Naive B cell (primary cell): ENCODE results near the gene BRD1. TPM values are rescaled to one million over a fixed set of nuclear protein-coding genes. Genes with fewer than 3 reads are reported as not detected.

Source experiments
- ATAC-seq, 2 donors: fragments of 150-1000 bp; cut with Tn5 transposase; 2 replicates each; pipeline ENCODE4 v1.10.0; 2021; ENCODE audit warnings: low read depth in 2 of 2, mild to moderate bottlenecking in 2 of 2, moderate library complexity in 2 of 2
- DNase-seq: peaks from one replicate; pipeline ENCODE4 v3.0.0; 2022
- H3K27ac Mint-ChIP-seq, 6 donors: one replicate each; pipeline ENCODE4 v1.8.0; 2020 to 2022; ENCODE audit warnings: mild to moderate bottlenecking in 6 of 6, mixed read lengths in 6 of 6, moderate library complexity in 5 of 6, inconsistent platforms in 2 of 6
- H3K27me3 Mint-ChIP-seq, 3 donors: one replicate each; pipeline ENCODE4 v1.8.0; 2021 to 2022; ENCODE audit warnings: mixed read lengths in 3 of 3, mild to moderate bottlenecking in 1 of 3
- H3K36me3 Mint-ChIP-seq, 2 donors: one replicate each; pipeline ENCODE4 v1.8.0; 2020 to 2022; ENCODE audit warnings: mixed read lengths in 2 of 2, inconsistent platforms in 1 of 2, mild to moderate bottlenecking in 1 of 2
- H3K4me1 Mint-ChIP-seq, 3 donors: one replicate each; pipeline ENCODE4 v1.8.0; 2020 to 2022; ENCODE audit warnings: mixed read lengths in 3 of 3, inconsistent platforms in 1 of 3, mild to moderate bottlenecking in 1 of 3, moderate library complexity in 1 of 3
- H3K4me3 Mint-ChIP-seq, 8 donors: one replicate each; pipeline ENCODE4 v1.8.0; 2020 to 2022; ENCODE audit warnings: mild to moderate bottlenecking in 8 of 8, mixed read lengths in 8 of 8, moderate library complexity in 8 of 8, inconsistent platforms in 2 of 8
- H3K9me3 Mint-ChIP-seq, 7 donors: one replicate each; pipeline ENCODE4 v1.8.0; 2020 to 2022; ENCODE audit warnings: mixed read lengths in 7 of 7, mild to moderate bottlenecking in 5 of 7, inconsistent platforms in 2 of 7, moderate library complexity in 1 of 7
- polyA plus RNA-seq, 6 donors: library from polyadenylated mRNA; unstranded; fragments of 300-500 nt; fragmentation: Illumina TruSeq; gene quantifications; one replicate each; pipeline ENCODE4 v1.2.3, GENCODE V29; 2021; ENCODE audit warnings: low read depth in 6 of 6

Gene BRD1
- polyA plus RNA-seq, 6 donors from 2014 or later = 0.23 to 3.0 (median 1.8) TPM

GRCh38 chr22:49850021-49850911 lies 22.6 kb upstream of the BRD1 start:
- Mint-ChIP-seq H3K27me3 (peaks cover 31 to 57% (median 42%) of the 10 kb centered on the region in 3 donors), H3K27ac (no peak overlapping the region), H3K9me3 (no peaks in the 10 kb centered on the region), H3K4me1 (peaks cover 18 to 28% (median 27%) of the 10 kb centered on the region in 3 donors), H3K36me3 (no peaks in the 10 kb centered on the region), H3K4me3 (peak overlapping the region; percentile 42 to 84 (median 72))
- no peak for DNase-seq
- ATAC-seq = no peak

GRCh38 chr22:49849161-49850020 lies 21.7 kb upstream of the BRD1 start:
- ATAC-seq (no peak), DNase-seq (no peak)
- peaks cover 31 to 65% (median 42%) of the 10 kb centered on the region in 3 donors for H3K27me3 Mint-ChIP-seq
- no peaks in the 10 kb centered on the region for H3K9me3 Mint-ChIP-seq
- no peaks in the 10 kb centered on the region for H3K36me3 Mint-ChIP-seq
- H3K4me1 Mint-ChIP-seq = peaks cover 9 to 19% (median 19%) of the 10 kb centered on the region in 3 donors
- H3K4me3 Mint-ChIP-seq = peak overlapping the region in 6 of 8 donors; percentile 36 to 77 (median 65)
- H3K27ac Mint-ChIP-seq = no peak overlapping the region

- peaks cover 8 to 18% (median 17%) of the 10 kb centered on the region in 3 donors for H3K4me1 Mint-ChIP-seq
- peaks cover 34 to 66% (median 42%) of the 10 kb centered on the region in 3 donors for H3K27me3 Mint-ChIP-seq
- ATAC-seq (no peak), DNase-seq (no peak)
- H3K9me3 Mint-ChIP-seq = no peaks in the 10 kb centered on the region
- H3K27ac Mint-ChIP-seq = no peak overlapping the region
- peak overlapping the region in 2 of 8 donors; percentile 16 to 62 for H3K4me3 Mint-ChIP-seq
- H3K36me3 Mint-ChIP-seq = no peaks in the 10 kb centered on the region
Observed at GRCh38 chr22:49848690-49849160, 21.1 kb upstream of the BRD1 start.

- H3K9me3 Mint-ChIP-seq = no peaks in the 10 kb centered on the region
- ATAC-seq (no peak), DNase-seq (no peak)
- H3K27ac Mint-ChIP-seq = peak overlapping the region in 1 of 6 donors; percentile 41
- H3K4me1 Mint-ChIP-seq = peaks cover 8 to 18% (median 17%) of the 10 kb centered on the region in 3 donors
- peak overlapping the region in 7 of 8 donors; percentile 13 to 87 (median 66) for H3K4me3 Mint-ChIP-seq
- H3K27me3 Mint-ChIP-seq = peaks cover 35 to 66% (median 42%) of the 10 kb centered on the region in 3 donors
- no peaks in the 10 kb centered on the region for H3K36me3 Mint-ChIP-seq
Observed at GRCh38 chr22:49847751-49848689, 20.3 kb upstream of the BRD1 start.

- H3K36me3 Mint-ChIP-seq = no peaks in the 10 kb centered on the region
- peak overlapping the region in 3 of 8 donors; percentile 19 to 47 (median 25) for H3K4me3 Mint-ChIP-seq
- H3K4me1 Mint-ChIP-seq = peaks cover 3 to 13% (median 7%) of the 10 kb centered on the region in 3 donors
- peaks cover 25 to 61% (median 32%) of the 10 kb centered on the region in 3 donors for H3K27me3 Mint-ChIP-seq
- peak overlapping the region in 1 of 6 donors; percentile 57 for H3K27ac Mint-ChIP-seq
- ATAC-seq (no peak), DNase-seq (no peak)
- no peaks in the 10 kb centered on the region for H3K9me3 Mint-ChIP-seq
Observed at GRCh38 chr22:49845666-49846459, 18.2 kb upstream of the BRD1 start.

- Mint-ChIP-seq H3K4me3 (peak overlapping the region in 2 of 8 donors; percentile 32 to 47), H3K4me1 (peaks cover under 1 to 12% (median 2%) of the 10 kb centered on the region in 3 donors), H3K27ac (no peak overlapping the region), H3K36me3 (no peaks in the 10 kb centered on the region), H3K9me3 (no peaks in the 10 kb centered on the region), H3K27me3 (peaks cover 22 to 55% (median 25%) of the 10 kb centered on the region in 3 donors)
- DNase-seq (no peak), ATAC-seq (no peak)
Observed at GRCh38 chr22:49845241-49845640, 17.6 kb upstream of the BRD1 start.

GRCh38 chr22:49838771-49839717 lies 11.4 kb upstream of the BRD1 start:
- DNase-seq = peak; percentile 57
- Mint-ChIP-seq H3K27me3 (peaks cover 0 to 7% (median 4%) of the 10 kb centered on the region in 3 donors), H3K4me1 (peaks cover 8 to 11% (median 9%) of the 10 kb centered on the region in 3 donors), H3K4me3 (peak overlapping the region; percentile 2 to 75 (median 67)), H3K36me3 (no peaks in the 10 kb centered on the region), H3K9me3 (no peaks in the 10 kb centered on the region), H3K27ac (peak overlapping the region in 4 of 6 donors; percentile 36 to 75 (median 57))
- ATAC-seq = peak; percentile 98 to 99

- ATAC-seq (no peak), DNase-seq (no peak)
- peaks cover 0 to 4% (median 0%) of the 10 kb centered on the region in 3 donors for H3K27me3 Mint-ChIP-seq
- H3K27ac Mint-ChIP-seq = no peak overlapping the region
- no peaks in the 10 kb centered on the region for H3K9me3 Mint-ChIP-seq
- H3K4me3 Mint-ChIP-seq = no peak overlapping the region
- peaks cover 9 to 14% (median 13%) of the 10 kb centered on the region in 3 donors for H3K4me1 Mint-ChIP-seq
- H3K36me3 Mint-ChIP-seq = no peaks in the 10 kb centered on the region
Observed at GRCh38 chr22:49833340-49834007, 5.8 kb upstream of the BRD1 start.

- Mint-ChIP-seq H3K4me3 (peak overlapping the region; percentile 12 to 85 (median 64)), H3K27me3 (peaks cover 0 to 4% (median 0%) of the 10 kb centered on the region in 3 donors), H3K36me3 (peaks cover under 1 to 2% of the 10 kb centered on the region in 2 donors), H3K27ac (peak overlapping the region; percentile 40 to 93 (median 81)), H3K9me3 (no peaks in the 10 kb centered on the region), H3K4me1 (peaks cover 27 to 38% (median 35%) of the 10 kb centered on the region in 3 donors)
- ATAC-seq (no peak), DNase-seq (no peak)
Observed at GRCh38 chr22:49829044-49829853, 1.6 kb upstream of the BRD1 start.

GRCh38 chr22:49828599-49828965 lies 909 bp upstream of the BRD1 start:
- Mint-ChIP-seq H3K9me3 (no peaks in the 10 kb centered on the region), H3K27ac (peak overlapping the region in 3 of 6 donors; percentile 44 to 93 (median 57)), H3K4me3 (peak overlapping the region in 6 of 8 donors; percentile 9 to 85 (median 60)), H3K27me3 (peaks cover 0 to 4% (median 0%) of the 10 kb centered on the region in 3 donors), H3K36me3 (peaks cover 8% of the 10 kb centered on the region in 2 donors), H3K4me1 (peaks cover 34 to 44% (median 41%) of the 10 kb centered on the region in 3 donors)
- no peak for DNase-seq
- no peak for ATAC-seq
